IPS-NIHi7 (cell line): ENCODE measurements around the gene TNFRSF6B.

ENCODE experiments used
- DNase-seq: peaks from one replicate; pipeline ENCODE4 v3.0.0; 2012; ENCODE audit warnings: mixed read lengths; ENCODE audit errors: extremely low spot score

The TNFRSF6B gene

DNA sequence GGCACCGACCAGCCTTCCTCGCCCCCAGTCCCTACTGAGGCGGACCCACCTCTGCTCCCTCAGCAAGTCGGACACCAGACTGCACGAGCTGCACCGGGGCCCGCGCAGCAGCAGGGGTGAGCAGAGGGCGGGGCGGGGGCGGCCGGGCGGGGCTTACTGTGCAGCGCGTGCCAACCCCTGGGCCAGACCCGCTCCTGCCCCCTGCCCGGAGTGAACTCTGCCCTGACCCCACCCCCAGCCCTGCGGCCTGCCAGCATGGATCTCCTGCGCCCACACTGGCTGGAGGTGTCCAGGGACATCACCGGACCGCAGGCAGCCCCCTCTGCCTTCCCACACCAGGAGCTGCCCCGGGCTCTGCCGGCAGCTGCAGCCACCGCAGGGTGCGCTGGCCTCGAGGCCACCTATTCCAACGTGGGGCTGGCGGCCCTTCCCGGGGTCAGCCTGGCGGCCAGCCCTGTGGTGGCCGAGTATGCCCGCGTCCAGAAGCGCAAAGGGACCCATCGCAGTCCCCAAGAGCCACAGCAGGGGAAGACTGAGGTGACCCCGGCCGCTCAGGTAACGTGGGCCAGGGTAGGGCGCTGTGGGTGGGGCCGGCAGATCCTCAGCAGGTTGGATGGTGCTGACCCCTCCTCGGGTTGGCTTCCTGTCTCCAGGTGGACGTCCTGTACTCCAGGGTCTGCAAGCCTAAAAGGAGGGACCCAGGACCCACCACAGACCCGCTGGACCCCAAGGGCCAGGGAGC is 41.7 kb downstream of the TNFRSF6B start:
- DNase-seq, result peak; percentile 61

DNA sequence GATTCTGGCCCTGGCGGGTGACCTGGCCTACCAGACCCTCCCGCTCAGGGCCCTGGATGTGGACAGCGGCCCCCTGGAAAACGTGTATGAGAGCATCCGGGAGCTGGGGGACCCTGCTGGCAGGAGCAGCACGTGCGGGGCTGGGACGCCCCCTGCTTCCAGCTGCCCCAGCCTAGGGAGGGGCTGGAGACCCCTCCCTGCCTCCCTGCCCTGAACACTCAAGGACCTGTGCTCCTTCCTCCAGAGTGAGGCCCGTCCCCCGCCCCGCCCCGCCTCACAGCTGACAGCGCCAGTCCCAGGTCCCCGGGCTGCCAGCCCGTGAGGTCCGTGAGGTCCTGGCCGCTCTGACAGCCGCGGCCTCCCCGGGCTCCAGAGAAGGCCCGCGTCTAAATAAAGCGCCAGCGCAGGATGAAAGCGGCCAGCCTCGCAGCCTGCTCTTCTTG is 42.3 kb downstream of the TNFRSF6B start:
- DNase-seq, result peak; percentile 76

DNA sequence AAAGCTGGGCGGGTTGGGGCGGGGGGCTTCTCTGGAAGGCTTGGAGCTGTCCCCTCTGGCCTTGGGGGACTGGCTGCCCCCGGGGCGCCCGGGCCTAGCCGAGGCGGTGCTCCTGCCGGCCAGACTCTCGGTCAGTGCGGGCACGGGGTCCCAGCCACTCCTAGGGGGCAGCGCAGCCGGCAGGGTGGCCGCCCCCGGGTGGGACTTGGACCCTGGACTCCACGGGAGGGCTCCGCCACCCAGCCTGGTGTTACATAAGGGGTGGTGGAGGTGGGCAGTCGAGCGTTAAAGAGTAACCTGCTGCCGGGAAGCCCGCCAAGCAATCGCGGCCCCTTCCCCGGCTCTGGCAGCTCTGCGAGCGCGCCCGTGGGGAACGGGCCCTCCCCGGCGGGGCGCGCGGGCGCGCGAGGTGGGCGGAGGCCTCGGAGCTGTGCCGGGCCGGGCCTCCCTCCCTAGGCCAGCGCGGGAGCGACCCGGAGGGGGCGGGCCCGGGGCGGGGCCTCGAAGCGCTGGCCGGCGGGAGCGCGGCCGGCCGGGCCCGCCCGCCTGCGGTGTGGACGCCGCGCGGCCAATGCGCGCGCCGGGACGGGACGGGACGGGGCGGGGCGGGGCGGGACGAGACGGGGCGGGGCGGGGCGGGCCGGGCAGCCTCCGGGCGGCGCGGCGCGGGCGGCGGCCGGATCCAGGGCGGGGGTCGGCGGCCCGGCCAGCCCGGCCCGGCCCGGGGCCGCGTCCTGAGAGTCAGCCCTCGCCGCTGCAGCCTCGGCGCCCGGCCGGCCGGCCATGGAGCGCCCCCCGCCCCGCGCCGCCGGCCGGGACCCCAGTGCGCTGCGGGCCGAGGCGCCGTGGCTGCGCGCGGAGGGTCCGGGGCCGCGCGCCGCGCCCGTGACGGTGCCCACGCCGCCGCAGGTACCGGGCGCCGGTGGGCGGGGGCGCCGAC is 42.9 kb downstream of the TNFRSF6B start, which contains the start of gene SLC2A4RG:
TSS of gene SLC2A4RG (plus strand) at position 647 of the 940 bp plus-strand sequence. CDS start at position 784, 137 bp downstream.
- DNase-seq, result peak; percentile 97

DNA sequence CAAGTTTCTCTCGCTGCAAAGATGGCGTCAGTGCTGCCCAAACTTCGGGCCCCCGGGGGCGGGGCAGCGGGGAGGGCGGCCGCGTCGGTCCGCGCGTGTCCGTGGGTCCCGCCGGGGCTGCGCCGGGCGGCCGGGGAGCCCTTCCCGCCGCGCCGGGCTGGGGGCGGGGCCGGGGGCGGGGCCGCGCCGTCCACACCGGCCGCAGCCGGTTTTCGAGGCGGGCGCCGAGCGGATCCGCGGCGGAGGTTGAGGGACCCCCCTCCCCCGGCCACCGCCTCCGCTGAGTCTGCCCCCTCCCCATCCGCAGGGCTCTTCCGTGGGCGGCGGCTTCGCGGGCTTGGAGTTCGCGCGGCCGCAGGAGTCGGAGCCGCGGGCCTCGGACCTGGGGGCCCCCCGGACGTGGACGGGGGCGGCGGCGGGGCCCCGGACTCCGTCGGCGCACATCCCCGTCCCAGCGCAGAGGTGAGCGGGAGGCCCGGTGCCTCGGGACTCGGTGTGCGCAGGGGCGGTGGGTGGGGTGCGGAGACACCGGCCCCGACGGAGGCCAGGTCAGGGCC is 43.7 kb downstream of the TNFRSF6B start:
- DNase-seq, result peak; percentile 66

DNA sequence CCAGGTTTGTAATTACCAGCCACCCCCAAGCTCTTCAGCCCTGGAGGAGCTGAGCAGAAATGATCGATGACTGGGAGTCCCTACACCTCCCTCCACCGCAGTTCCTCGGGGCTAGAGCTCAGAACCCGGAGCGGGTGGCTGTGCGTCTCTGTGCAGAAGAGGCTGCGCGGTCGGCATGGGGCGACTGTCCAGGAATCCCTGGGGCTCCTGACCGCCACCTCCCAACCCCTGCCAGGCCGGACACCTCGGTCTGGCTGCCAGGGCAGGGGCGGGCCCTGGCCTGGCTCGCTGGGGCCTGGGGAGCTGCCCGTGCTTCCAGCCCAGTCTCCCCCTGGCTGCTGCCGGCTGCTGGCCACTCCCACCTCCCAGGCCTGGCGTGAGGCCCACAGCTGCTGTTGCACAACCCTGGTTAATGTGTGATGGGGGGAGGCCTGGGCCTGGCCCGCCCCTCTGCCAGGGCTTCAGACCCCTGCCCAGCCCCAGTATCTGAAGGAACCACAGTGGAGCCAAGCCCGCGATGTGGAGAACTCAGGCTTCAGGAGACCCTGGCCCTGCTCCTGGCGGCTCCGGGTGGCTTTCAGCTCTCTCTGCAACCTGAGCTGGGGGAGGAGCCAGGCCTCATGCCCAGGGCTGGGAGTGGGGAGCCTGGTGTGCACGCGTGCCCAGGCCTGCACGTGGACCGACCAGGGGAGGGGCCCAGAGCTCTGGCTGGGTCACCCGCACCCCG is 44.3 kb downstream of the TNFRSF6B start:
- DNase-seq, result peak; percentile 86

DNA sequence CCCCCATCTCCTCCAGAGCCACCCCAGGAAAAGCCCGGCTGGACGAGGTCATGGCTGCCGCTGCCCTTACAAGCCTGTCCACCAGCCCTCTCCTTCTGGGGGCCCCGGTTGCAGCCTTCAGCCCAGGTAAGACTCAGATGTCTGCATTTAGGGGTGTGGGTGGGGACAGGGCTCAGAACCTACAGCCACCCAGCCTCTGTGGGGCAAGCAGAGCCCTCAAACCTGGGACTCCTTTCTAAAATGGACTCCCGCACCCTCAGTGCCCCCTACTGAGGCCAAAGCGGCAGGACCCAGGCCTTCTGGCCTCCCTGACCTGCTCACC is 44.9 kb downstream of the TNFRSF6B start:
- DNase-seq, result no peak

DNA sequence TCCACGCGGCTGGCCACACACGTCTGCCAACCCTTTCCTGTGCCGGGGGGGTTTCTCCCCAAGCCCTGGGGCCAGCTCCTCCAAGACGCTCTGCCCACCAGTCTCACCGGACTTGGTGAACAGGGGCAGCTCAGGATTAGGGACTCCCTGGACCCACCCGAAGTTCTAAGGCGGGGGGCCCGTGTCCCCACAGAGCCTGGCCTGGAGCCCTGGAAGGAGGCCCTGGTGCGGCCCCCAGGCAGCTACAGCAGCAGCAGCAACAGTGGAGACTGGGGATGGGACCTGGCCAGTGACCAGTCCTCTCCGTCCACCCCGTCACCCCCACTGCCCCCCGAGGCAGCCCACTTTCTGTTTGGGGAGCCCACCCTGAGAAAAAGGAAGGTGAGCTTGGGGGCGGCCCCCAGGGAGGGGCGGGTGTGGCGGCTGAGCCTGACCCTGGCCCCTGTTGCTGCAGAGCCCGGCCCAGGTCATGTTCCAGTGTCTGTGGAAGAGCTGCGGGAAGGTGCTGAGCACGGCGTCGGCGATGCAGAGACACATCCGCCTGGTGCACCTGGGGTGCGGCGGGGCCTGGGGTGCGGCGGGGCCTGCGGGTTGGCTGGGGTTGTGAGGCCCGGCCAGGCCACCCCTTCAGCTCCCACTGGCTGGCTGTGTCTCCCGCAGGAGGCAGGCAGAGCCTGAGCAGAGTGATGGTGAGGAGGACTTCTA is 45.4 kb downstream of the TNFRSF6B start:
- DNase-seq, result no peak

DNA sequence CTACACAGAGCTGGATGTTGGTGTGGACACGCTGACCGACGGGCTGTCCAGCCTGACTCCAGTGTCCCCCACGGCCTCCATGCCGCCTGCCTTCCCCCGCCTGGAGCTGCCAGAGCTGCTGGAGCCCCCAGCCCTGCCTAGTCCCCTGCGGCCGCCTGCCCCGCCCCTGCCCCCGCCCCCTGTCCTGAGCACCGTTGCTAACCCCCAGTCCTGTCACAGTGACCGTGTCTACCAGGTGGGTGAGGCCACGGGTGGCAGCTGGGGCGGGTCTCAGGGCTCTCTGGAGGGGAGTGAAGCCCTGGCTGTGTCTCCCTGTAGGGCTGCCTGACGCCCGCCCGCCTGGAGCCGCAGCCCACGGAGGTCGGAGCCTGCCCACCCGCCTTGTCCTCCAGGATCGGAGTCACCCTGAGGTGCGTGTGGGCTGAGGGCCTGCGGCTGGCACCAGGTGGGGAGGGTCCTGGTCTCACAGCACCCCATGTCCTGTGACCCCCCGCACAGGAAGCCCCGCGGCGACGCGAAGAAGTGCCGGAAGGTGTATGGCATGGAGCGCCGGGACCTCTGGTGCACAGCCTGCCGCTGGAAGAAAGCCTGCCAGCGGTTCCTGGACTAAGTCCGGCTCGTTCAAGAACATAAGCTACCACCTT is 46.1 kb downstream of the TNFRSF6B start:
- DNase-seq, result no peak

DNA sequence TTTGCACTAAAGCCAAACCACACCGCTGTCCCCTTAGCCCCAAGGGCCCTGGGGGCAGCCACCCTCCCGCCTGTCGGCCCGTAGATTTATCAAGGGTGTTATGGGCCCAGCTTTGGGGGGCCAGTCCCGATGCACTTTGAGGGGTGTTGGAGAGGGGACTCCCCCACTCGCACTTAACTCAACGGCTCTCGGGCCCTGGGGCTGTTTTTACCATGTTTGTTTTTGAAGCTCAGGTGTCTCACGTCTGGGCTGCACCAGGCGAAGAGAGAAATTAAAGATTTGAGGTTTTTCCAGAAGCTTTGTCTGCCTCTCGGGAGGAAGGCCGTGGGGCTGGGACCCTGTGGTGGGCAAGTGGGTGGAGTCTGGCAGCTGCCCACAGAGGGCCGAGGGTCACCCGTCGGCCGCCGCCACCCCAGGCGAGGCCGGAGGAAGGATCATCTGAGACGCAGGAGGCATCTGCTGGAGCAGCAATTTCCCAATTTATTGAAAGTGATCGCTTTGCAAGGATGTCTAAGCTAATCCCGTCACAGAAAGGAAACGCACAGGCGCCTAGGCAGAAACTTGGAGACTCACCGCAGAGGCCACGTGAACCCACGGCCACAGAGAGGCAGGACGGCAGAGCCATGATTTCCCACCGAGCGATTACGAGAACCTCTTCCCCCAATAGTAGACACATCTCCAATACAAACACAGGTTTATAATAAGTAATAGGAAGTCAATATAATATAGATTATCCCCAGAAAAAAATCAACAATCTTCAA is 46.9 kb downstream of the TNFRSF6B start:
- DNase-seq, result no peak

DNA sequence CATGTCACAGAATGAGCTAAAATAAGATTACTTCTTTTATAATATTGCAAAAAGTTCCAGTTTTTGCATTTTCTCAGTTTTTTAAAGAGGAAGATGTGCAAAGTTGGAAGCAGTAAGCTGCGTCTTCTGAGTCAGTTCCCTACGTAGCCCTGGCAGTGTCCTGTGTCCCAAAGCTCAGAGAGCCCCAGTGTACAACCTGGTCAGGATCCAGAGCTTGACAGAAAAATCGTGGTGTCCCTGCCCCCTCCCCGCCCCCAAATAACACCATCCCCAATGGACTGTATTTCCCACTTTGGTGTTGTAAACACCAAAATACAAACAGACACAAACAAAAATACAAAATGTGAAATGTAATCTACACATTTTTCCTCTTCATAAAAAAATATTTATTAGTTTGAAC is 47.7 kb downstream of the TNFRSF6B start:
- DNase-seq, result no peak

DNA sequence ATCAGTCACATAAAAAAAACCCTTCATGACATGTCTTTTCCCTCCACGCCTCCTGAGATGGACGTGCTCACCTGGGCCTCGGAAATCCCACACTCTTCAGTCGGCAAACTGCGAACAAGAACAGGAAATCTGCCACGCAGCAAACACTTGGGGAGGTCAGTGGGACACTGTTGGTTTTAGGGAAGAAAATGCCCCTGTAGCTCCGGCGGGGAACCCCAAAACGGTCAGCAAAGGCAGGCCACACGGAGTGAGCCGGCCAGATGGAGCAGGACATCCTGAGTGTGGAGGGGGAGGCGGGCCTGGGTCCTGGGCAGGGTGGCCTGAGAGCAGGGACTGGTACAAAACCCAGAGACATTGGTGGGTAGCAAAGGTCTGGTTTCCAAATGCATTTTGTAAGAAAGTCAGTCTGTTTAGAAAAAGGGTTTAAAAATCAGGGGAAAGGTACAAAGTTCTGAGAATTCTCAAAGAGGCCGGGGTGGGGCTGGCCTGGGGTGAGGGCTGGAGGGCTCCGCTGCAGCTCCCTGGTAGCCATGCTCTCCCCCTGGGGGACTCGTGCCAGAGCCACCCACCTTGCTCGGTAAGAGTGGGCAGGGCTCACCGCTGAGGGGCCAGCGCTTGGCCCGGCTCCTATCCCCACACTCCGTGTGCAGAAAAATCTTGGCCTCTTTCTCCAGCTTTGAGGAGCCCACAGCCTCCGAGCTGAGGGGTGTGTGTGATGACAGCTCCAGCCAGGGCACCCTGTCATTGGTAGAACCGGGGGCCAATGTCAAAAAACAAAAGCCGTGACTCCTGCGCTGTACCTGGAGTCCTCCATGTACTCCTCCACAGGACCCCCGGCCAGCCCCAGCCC is 48.3 kb downstream of the TNFRSF6B start:
- DNase-seq, result no peak

DNA sequence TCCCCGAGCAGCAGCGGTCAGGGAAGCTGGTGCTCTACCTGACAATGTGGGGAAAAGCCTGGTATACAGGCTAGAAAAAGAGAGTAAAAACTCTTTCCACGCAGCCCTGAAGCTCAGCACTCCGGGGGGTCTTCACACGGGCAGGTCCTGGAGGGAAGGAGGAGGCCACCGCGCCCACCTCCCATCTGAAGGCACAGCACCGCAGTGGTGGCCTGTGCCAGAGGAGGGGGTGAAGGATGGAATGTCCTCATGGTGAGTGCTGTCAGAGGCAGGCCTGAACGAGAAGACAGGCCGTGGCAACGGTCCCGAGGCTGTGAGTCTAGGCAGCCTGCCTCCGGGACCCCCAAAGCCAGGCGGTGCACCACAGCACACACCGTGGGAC is 49.0 kb downstream of the TNFRSF6B start:
- no peak for DNase-seq

DNA sequence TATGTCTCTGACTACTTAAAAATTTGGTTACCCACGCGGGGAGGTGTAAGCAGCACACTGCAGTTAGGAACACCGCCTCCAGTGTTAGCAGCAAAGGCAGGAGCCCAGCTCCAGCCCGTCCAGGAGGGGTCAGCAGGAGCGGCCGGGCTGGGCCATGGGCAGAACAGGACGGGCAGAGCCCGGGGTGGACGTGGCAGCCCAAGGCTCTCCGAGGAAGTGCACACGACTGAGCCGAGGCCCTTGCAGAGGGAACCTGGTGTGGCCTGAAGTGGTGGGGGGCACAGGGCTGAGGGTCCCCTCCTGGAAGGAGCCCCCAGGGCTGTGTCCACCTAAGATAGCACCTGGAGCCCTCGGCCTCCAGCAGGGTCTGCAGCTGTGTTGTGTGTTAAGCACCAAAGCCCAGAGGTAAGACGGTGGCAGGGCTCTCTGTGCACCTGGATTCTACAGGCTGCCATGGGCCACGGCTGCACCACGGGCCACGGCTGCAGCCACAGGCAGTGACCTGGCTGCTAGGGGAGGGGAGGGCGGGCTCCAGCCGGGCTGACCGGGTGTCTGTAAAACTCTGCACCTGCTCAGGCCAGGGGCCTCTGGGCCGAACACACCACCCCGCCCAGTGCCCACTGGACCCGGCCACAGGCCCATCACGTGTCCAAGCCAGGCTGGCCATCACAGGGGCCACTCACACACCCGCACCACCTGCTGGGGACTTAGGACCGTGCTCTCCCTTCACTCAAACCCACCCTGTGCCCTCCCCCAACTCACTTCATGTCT is 49.7 kb downstream of the TNFRSF6B start:
- DNase-seq, result no peak

DNA sequence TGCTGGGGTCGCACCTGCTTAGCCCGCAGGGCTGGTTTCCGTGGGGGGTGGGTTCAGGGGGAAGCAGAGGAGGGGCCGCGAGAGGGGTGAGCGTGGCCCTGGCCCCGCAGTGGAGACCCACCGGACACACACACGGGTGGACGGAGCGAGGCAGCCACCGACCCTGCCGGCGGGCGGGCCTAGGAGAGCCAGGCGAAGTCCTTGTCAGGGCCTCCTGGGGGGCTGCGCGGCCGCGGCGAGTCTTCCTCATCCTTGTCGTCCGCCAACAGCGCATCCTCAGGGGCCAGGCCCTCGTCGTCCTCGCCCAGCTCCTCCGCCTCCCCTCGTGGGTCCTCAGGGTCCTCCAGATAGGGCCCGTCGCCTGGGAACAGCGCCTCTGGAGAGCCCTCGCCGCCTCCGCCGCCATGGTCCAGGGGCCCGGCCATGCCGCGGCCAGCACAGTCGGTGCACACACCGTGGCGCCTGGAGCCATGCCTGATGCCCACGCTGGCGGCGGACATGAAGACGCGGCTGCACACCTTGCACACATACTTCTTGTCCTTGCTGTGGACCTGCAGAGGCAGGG is 50.4 kb downstream of the TNFRSF6B start:
- no peak for DNase-seq

DNA sequence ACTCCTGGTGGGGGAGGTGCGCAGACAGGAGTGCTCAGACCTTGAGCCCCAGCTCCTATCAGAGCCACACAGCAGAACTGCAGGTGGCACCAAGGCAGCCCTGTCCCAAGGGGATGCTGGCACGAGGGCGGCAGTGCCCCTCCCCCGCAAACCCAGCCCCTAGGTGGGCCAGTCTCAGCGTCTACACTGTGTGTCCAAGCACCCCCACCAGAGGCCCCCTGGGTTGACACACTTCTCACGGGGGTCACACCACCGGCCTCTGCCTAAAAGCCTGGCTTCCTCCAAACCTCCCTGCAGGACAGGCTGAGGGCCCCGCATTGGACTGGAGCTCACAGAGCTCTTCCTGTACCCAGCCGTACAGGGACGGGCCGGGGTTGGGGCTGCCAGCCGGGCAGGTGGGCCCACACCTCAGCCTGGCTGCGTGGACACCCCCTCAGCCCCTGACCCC is 51.2 kb downstream of the TNFRSF6B start:
- DNase-seq, result no peak
